IMR-90 (cell line): ENCODE results near the gene NFIA. TPM values are rescaled to one million over a fixed set of nuclear protein-coding genes. Genes with fewer than 3 reads are reported as not detected.

ENCODE experiments used
- ATAC-seq: fragments of 200-7000 bp; cut with Tn5 transposase; 2 replicates; pipeline ENCODE4 v1.9.1; 2020; ENCODE audit warnings: low read depth, mild to moderate bottlenecking, moderate library complexity
- BruUV-seq: library from RNA; stranded (reverse); fragments of 400-500 nt; replicated peaks from 2 replicates; lab custom pipeline; 2021; lab: Mats Ljungman, UMichigan
- CTCF ChIA-PET: fragments of 300-600 bp; formaldehyde crosslinking; extraction: SDS; loops from one replicate; lab custom pipeline; 2021; ENCODE audit warnings: antibody characterized with exemption; lab: Yijun Ruan, JAX
- POLR2A ChIA-PET: fragments of 300-600 bp; sonication (Branson Sonifier 250); formaldehyde crosslinking; loops from one replicate; lab custom pipeline; 2022; ENCODE audit warnings: antibody characterized with exemption; ENCODE audit not compliant: unreplicated experiment; lab: Charles Lee
- DNase-seq: peaks from one replicate; pipeline ENCODE4 v3.0.0; 2013
- H2AFZ ChIP-seq: replicated peaks from 2 replicates; pipeline ENCODE3; 2013; ENCODE audit warnings: low read length, mild to moderate bottlenecking; ENCODE audit not compliant: poor library complexity
- H2AK5ac ChIP-seq: 2 replicates; pipeline ENCODE4 v1.6.1; 2013; ENCODE audit warnings: low read depth, low read length, inconsistent platforms
- H2AK9ac ChIP-seq: replicated peaks from 2 replicates; pipeline ENCODE3; 2013; ENCODE audit warnings: mild to moderate bottlenecking, low read depth, low read length, moderate library complexity; ENCODE audit not compliant: poor library complexity
- H2BK120ac ChIP-seq: 2 replicates; pipeline ENCODE4 v1.6.1; 2013; ENCODE audit warnings: low read depth, low read length, inconsistent platforms
- H2BK15ac ChIP-seq: 3 replicates; pipeline ENCODE4 v1.6.1; 2013; ENCODE audit warnings: low read depth, low read length, inconsistent platforms
- H2BK20ac ChIP-seq: 2 replicates; pipeline ENCODE4 v1.6.1; 2013; ENCODE audit warnings: low read depth, mild to moderate bottlenecking, inconsistent platforms, low read length, moderate library complexity
- H2BK5ac ChIP-seq: 2 replicates; pipeline ENCODE4 v1.6.1; 2013; ENCODE audit warnings: mild to moderate bottlenecking, low read depth, low read length, inconsistent platforms; ENCODE audit not compliant: poor library complexity, severe bottlenecking
- H3K14ac ChIP-seq: replicated peaks from 2 replicates; pipeline ENCODE4 v1.6.1; 2013; ENCODE audit warnings: low read depth, low read length, inconsistent platforms
- H3K18ac ChIP-seq: 2 replicates; pipeline ENCODE4 v1.6.1; 2013; ENCODE audit warnings: low read depth, low read length, control low read depth
- H3K23ac ChIP-seq: 2 replicates; pipeline ENCODE4 v1.6.1; 2013; ENCODE audit warnings: low read depth, low read length, inconsistent platforms
- H3K27ac ChIP-seq: 2 replicates; pipeline ENCODE4 v1.5.1; 2013; ENCODE audit warnings: mild to moderate bottlenecking, control low read depth, low read length; ENCODE audit not compliant: insufficient read depth
- H3K27me3 ChIP-seq: 2 replicates; pipeline ENCODE4 v1.6.1; 2013; ENCODE audit warnings: low read length; ENCODE audit not compliant: control insufficient read depth, insufficient read depth
- H3K36me3 ChIP-seq: 2 replicates; pipeline ENCODE4 v1.6.1; 2013; ENCODE audit warnings: low read length, mixed read lengths; ENCODE audit not compliant: control insufficient read depth, insufficient read depth
- H3K4ac ChIP-seq: 2 replicates; pipeline ENCODE4 v1.6.1; 2013; ENCODE audit warnings: low read depth, low read length, inconsistent platforms
- H3K4me1 ChIP-seq: 2 replicates; pipeline ENCODE4 v1.6.1; 2013; ENCODE audit warnings: low read length, mixed read lengths; ENCODE audit not compliant: control insufficient read depth, insufficient read depth
- H3K4me2 ChIP-seq: 2 replicates; pipeline ENCODE4 v1.6.1; 2013; ENCODE audit warnings: low read depth, mild to moderate bottlenecking, control low read depth, low read length, moderate library complexity
- H3K4me3 ChIP-seq: 2 replicates; pipeline ENCODE4 v1.5.1; 2013; ENCODE audit warnings: low read depth, mild to moderate bottlenecking, control low read depth, low read length, moderate library complexity; ENCODE audit not compliant: insufficient read depth
- H3K56ac ChIP-seq: 2 replicates; pipeline ENCODE4 v1.6.1; 2013; ENCODE audit warnings: low read length, inconsistent platforms; ENCODE audit not compliant: insufficient read depth; ENCODE audit errors: extremely low read depth
- H3K79me1 ChIP-seq, 2 experiments: 2 replicates each; pipeline ENCODE4 v1.6.1; 2013; ENCODE audit warnings: low read length in 2 of 2, inconsistent platforms in 1 of 2, low read depth in 1 of 2
- H3K9ac ChIP-seq: 2 replicates; pipeline ENCODE4 v1.6.1; 2013; ENCODE audit warnings: low read depth, low read length, control low read depth
- H3K9me1 ChIP-seq: 2 replicates; pipeline ENCODE4 v1.6.1; 2013; ENCODE audit warnings: low read length, inconsistent platforms; ENCODE audit not compliant: insufficient read depth
- H3K9me3 ChIP-seq: 2 replicates; pipeline ENCODE4 v1.6.1; 2013; ENCODE audit warnings: low read length; ENCODE audit not compliant: control insufficient read depth, insufficient read depth
- H4K20me1 ChIP-seq: 2 replicates; pipeline ENCODE4 v1.6.1; 2013; ENCODE audit warnings: low read length, inconsistent platforms; ENCODE audit not compliant: insufficient read depth
- H4K5ac ChIP-seq: 2 replicates; pipeline ENCODE4 v1.6.1; 2013; ENCODE audit warnings: mild to moderate bottlenecking, low read depth, low read length, control low read depth
- H4K8ac ChIP-seq, 2 experiments: 2 replicates each; pipeline ENCODE4 v1.6.1; 2013; ENCODE audit warnings: low read depth in 2 of 2, low read length in 2 of 2, control low read depth in 1 of 2, inconsistent platforms in 1 of 2
- H4K91ac ChIP-seq: 2 replicates; pipeline ENCODE4 v1.6.1; 2013; ENCODE audit warnings: low read depth, low read length, inconsistent platforms; ENCODE audit not compliant: insufficient read depth
- BHLHE40 ChIP-seq: fragments of 150-350 bp; IDR thresholded peaks from 2 replicates; pipeline ENCODE4 v1.6.1; 2016; ENCODE audit warnings: mild to moderate bottlenecking, low read depth, low read length
- CEBPB ChIP-seq: IDR thresholded peaks from 2 replicates; pipeline ENCODE4 v1.6.1; 2012; ENCODE audit warnings: low read depth, low read length, improper control_type of control experiment
- FOS ChIP-seq: fragments of 150-350 bp; IDR thresholded peaks from 2 replicates; pipeline ENCODE4 v1.6.1; 2016; ENCODE audit warnings: low read depth, low read length
- MAFK ChIP-seq: IDR thresholded peaks from 2 replicates; pipeline ENCODE4 v1.6.1; 2012; ENCODE audit warnings: low read depth, low read length, improper control_type of control experiment
- MAZ ChIP-seq: IDR thresholded peaks from 2 replicates; pipeline ENCODE4 v1.6.1; 2012; ENCODE audit warnings: low read depth, mild to moderate bottlenecking, low read length, improper control_type of control experiment, moderate library complexity, borderline replicate concordance
- MXI1 ChIP-seq: IDR thresholded peaks from 2 replicates; pipeline ENCODE4 v1.6.1; 2012; ENCODE audit warnings: low read depth, mild to moderate bottlenecking, low read length, moderate library complexity, borderline replicate concordance
- NFE2L2 ChIP-seq: fragments of 150-350 bp; IDR thresholded peaks from 2 replicates; pipeline ENCODE4 v1.6.1; 2016; ENCODE audit warnings: low read depth, mild to moderate bottlenecking, low read length
- RAD21 ChIP-seq: IDR thresholded peaks from 2 replicates; pipeline ENCODE4 v1.6.1; 2012; ENCODE audit warnings: low read length, improper control_type of control experiment
- WGBS, 2 experiments: methylation state at CpG; one replicate each; pipeline versions ENCODE4 v1.1.5 to v1.1.7; 2013; ENCODE audit warnings: missing lambda C conversion rate in 2 of 2; ENCODE audit not compliant: insufficient read length in 1 of 2; ENCODE audit errors: extremely low coverage in 2 of 2; 5-methylcytosine and 5-hydroxymethylcytosine counted together
- dilution Hi-C: fragments of 300-500 bp; cut with HindIII; formaldehyde crosslinking; loops from one replicate; pipeline ENCODE4 v1.14.3; 2018; ENCODE audit warnings: low sequenced_read_pairs; ENCODE audit not compliant: unreplicated experiment
- in situ Hi-C: fragments of 300-500 bp; cut with MboI; formaldehyde crosslinking; loops from 3 replicates; pipeline ENCODE4 v1.14.3; 2019; ENCODE audit warnings: low sequenced_read_pairs, inconsistent platforms, mixed read lengths
- intact Hi-C: fragments of 100-400 bp; cut with micrococcal nuclease; formaldehyde crosslinking; loops from 2 replicates; pipeline ENCODE4 v1.10.0; 2022
- polyA plus RNA-seq, 3 experiments: library from polyadenylated mRNA; depleted of rRNA; stranded (reverse); fragments of >200 nt; gene quantifications; 2 replicates each; pipeline ENCODE4 v1.2.3, GENCODE V29; 2012; ENCODE audit warnings: low replicate concordance in 1 of 3
- total RNA-seq: library from RNA; depleted of rRNA; stranded (reverse); fragments of >200 nt; gene quantifications from 2 replicates; pipeline ENCODE4 v1.2.3, GENCODE V29; 2012

Gene NFIA
- total and polyA plus RNA-seq, 2 of the 4 experiments (the other 2 are of a cell fraction) = 1.6 to 2.2 TPM

DNA sequence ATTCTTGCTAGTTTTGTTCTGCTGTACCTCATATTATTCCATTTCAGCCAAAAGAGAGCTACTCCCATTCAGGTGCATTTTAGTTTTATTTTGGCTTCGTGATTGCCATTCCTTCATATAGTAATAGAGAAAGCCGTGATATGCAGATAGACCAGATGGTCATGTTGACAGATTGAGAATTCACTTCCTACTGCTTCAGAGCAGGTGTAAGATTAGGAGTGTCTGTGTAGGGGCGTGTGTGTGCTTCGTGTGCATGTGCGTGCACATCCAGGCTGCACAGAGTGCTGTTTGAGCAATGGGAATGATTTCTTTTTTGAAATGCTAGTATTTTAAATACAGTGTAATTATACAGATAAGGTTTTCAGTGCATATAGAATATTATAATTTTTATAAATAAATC, 10.3 kb downstream of the NFIA start:
- TF ChIP-seq RAD21 (no peak), MAZ (no peak), CEBPB (no peak), FOS (no peak), MXI1 (no peak), MAFK (no peak), BHLHE40 (no peak), NFE2L2 (no peak)
- Histone ChIP-seq H3K4me3 (no peak overlapping the region), H4K20me1 (no peaks in the 10 kb centered on the region), H3K23ac (no peak overlapping the region), H3K9ac (no peak overlapping the region), H3K4me2 (no peak overlapping the region), H2BK5ac (no peak overlapping the region), H4K8ac (no peak overlapping the region), H2BK15ac (no peak overlapping the region), H3K79me1 (no peaks in the 10 kb centered on the region), H2AK9ac (no peak overlapping the region), H3K9me3 (no peaks in the 10 kb centered on the region), H3K27ac (no peak overlapping the region), H2AK5ac (no peak overlapping the region), H3K4ac (no peak overlapping the region), H3K18ac (no peak overlapping the region), H3K56ac (no peak overlapping the region), H4K91ac (no peak overlapping the region), H2BK20ac (no peak overlapping the region), H3K14ac (no peak overlapping the region), H3K36me3 (peaks cover 6% of the 10 kb centered on the region; the same call in 1 of the 2 replicates), H3K4me1 (no peaks in the 10 kb centered on the region), H2AFZ (no peak overlapping the region), H4K5ac (no peak overlapping the region), H2BK120ac (no peak overlapping the region), H3K27me3 (no peaks in the 10 kb centered on the region), H3K9me1 (no peaks in the 10 kb centered on the region)
- BruUV-seq = no TSS peak
- in situ Hi-C loops (no loop called here), intact Hi-C loops (no loop called here), dilution Hi-C loops (no loop called here)
- ATAC-seq = no peak
- WGBS, 2 experiments = no CpG with 5 or more reads among the region's 5 CpGs
- CTCF ChIA-PET = no interaction called here
- POLR2A ChIA-PET = interaction anchor here (0.5 kb wide), 1 partner anchor 40 kb away, joined by 3 read pairs; no protein-coding TSS in a partner anchor
- DNase-seq = no peak
